Measurements from ENCODE around the gene MTSS2.

DNA sequence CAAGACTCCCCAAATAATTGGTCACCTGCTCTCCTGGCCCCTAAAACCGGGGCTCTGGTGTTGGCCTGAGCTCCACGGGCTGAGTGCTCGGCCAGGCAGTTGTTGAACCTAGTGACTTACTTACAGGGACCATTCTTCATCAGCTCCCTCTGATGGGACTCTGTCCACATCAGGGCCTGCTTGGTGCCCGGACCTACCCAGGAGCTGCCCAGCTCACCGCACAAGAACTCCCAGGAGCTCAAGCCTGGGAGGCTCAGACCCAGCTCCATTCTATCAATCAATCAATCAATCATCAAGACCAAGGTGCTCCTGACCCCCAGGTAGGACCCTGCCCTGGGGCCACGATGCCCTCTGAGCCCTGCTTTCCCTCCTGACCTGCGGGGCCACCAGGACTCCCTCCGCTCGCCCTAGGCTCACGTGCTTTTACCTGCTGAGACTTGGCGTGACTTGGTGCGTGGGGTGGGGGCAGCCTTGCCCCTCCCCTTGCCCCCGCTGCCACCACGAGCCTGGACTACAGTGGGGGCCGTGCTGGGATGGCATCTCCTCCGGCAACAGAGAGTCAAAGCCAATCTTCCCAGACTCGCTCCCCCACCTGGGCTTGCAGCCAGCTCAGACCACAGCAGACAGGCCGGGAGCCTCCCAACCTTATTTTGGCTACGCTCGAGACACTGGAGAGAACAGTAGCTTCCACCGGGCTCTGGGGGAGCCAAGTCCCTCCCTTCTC is 23.8 kb downstream of the MTSS2 start:
- TF ChIP-seq, protein P1, sequence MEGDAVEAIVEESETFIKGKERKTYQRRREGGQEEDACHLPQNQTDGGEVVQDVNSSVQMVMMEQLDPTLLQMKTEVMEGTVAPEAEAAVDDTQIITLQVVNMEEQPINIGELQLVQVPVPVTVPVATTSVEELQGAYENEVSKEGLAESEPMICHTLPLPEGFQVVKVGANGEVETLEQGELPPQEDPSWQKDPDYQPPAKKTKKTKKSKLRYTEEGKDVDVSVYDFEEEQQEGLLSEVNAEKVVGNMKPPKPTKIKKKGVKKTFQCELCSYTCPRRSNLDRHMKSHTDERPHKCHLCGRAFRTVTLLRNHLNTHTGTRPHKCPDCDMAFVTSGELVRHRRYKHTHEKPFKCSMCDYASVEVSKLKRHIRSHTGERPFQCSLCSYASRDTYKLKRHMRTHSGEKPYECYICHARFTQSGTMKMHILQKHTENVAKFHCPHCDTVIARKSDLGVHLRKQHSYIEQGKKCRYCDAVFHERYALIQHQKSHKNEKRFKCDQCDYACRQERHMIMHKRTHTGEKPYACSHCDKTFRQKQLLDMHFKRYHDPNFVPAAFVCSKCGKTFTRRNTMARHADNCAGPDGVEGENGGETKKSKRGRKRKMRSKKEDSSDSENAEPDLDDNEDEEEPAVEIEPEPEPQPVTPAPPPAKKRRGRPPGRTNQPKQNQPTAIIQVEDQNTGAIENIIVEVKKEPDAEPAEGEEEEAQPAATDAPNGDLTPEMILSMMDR (conservative IDR thresholded peaks at IDR 0.05; ENCODE audit: low read depth, low read length): no peak
- no peak for TF ChIP-seq EZH2 (IDR thresholded peaks at IDR 0.05; ENCODE audit: low read length, unreplicated experiment)
